Loucy (cell line): ENCODE results near the gene NBL1.

Experiments
- EZH2phosphoT487 ChIP-seq: fragments of 200-600 bp; IDR thresholded peaks from 2 replicates; pipeline ENCODE4 v1.6.1; 2018; ENCODE audit warnings: antibody characterized with exemption, mild to moderate bottlenecking, moderate library complexity, borderline replicate concordance
- TF ChIP-seq, protein P1 (sequence below): fragments of 200-600 bp; sonication (generic); conservative IDR thresholded peaks from 2 replicates; pipeline ENCODE4 v1.5.1; 2014; ENCODE audit warnings: mild to moderate bottlenecking, antibody characterized with exemption, low read length

DNA sequence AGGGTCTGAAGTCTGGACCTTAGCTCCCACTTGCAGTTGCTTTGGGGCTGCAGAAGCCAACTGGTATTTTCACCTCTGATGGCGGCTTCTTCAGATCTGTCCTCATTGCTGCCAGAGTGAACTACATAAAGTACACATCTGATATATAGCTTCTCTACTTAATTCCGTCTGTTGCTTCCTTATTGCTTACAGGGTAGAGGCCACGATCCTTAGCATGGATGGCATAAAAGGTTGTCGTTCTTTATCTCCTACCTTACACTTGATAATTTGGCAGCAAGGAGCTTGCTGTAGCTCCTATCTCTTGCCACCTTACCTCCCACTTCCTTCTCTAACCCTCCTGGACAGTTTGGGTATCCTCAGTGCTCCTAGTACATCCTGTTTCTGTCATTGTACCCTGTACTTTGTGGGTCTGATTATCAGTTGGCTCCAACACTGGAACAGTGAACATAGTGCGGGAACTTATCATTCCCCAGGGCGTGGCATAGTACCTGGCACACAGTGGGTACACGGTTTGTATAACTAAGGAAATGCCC is 30.9 kb upstream of the NBL1 start:
- TF ChIP-seq, protein P1, sequence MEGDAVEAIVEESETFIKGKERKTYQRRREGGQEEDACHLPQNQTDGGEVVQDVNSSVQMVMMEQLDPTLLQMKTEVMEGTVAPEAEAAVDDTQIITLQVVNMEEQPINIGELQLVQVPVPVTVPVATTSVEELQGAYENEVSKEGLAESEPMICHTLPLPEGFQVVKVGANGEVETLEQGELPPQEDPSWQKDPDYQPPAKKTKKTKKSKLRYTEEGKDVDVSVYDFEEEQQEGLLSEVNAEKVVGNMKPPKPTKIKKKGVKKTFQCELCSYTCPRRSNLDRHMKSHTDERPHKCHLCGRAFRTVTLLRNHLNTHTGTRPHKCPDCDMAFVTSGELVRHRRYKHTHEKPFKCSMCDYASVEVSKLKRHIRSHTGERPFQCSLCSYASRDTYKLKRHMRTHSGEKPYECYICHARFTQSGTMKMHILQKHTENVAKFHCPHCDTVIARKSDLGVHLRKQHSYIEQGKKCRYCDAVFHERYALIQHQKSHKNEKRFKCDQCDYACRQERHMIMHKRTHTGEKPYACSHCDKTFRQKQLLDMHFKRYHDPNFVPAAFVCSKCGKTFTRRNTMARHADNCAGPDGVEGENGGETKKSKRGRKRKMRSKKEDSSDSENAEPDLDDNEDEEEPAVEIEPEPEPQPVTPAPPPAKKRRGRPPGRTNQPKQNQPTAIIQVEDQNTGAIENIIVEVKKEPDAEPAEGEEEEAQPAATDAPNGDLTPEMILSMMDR: no peak
- TF ChIP-seq EZH2phosphoT487: no peak
